Measurements from ENCODE around the gene SLC25A39. TPM values are rescaled to one million over a fixed set of nuclear protein-coding genes. Genes with fewer than 3 reads are reported as not detected.
A peak's percentile ranks its signal among the peaks of the same experiment; 100 is the strongest.

The SLC25A39 gene
- total and polyA plus RNA-seq, 2 of the 13 experiments (the other 11 are each of a cell fraction or from before 2014, with no cell fraction given), result 144 to 151 TPM

- TF ChIP-seq ZNF101 (CRISPR knock-in tag; IDR thresholded peaks at IDR 0.05; ENCODE audit: borderline replicate concordance, low read depth), result no peak
- no peak for TF ChIP-seq ZNF724P (CRISPR knock-in tag; IDR thresholded peaks at IDR 0.05; ENCODE audit: borderline replicate concordance)
- no peak for TF ChIP-seq MEIS2 (CRISPR knock-in tag; IDR thresholded peaks at IDR 0.05)
- TF ChIP-seq ZBTB8A (CRISPR knock-in tag; IDR thresholded peaks at IDR 0.05; ENCODE audit: borderline replicate concordance, low read depth), result no peak
- TF ChIP-seq TFE3 (CRISPR knock-in tag; IDR thresholded peaks at IDR 0.05), result no peak
- TF ChIP-seq RFXAP (CRISPR knock-in tag; IDR thresholded peaks at IDR 0.05; ENCODE audit: borderline replicate concordance), result 0 out of 2 replicates have a peak, but pooled peaks have one; percentile 58
- TF ChIP-seq ZNF441 (CRISPR knock-in tag; IDR thresholded peaks at IDR 0.05; ENCODE audit: borderline replicate concordance), result no peak
- no peak for TF ChIP-seq ZIK1 (CRISPR knock-in tag; IDR thresholded peaks at IDR 0.05; ENCODE audit: borderline replicate concordance, low read depth)
- no peak for TF ChIP-seq POLR2AphosphoS5 (IDR thresholded peaks at IDR 0.05; ENCODE audit: low read depth, low read length)
- TF ChIP-seq NFAT5 (CRISPR knock-in tag; IDR thresholded peaks at IDR 0.05), result no peak
- no peak for TF ChIP-seq ZNF850 (CRISPR knock-in tag; conservative IDR thresholded peaks at IDR 0.05)
- TF ChIP-seq MNT (IDR thresholded peaks at IDR 0.05), result no peak
- TF ChIP-seq RORA (CRISPR knock-in tag; IDR thresholded peaks at IDR 0.05), result no peak
- no peak for TF ChIP-seq PITX1 (CRISPR knock-in tag; IDR thresholded peaks at IDR 0.05)
- 0 out of 2 replicates have a peak, but pooled peaks have one; percentile 27 for TF ChIP-seq ATRX (CRISPR knock-in tag; IDR thresholded peaks at IDR 0.05; ENCODE audit: borderline replicate concordance)
- TF ChIP-seq ZNF343 (CRISPR knock-in tag; IDR thresholded peaks at IDR 0.05), result no peak
- no peak for TF ChIP-seq ZNF75D (CRISPR knock-in tag; IDR thresholded peaks at IDR 0.05; ENCODE audit: borderline replicate concordance)
- peak; percentile 34; the same call in 1 of the 2 replicates for TF ChIP-seq ZBTB25 (CRISPR knock-in tag; IDR thresholded peaks at IDR 0.05)
- TF ChIP-seq HES4 (CRISPR knock-in tag; IDR thresholded peaks at IDR 0.05; ENCODE audit: borderline replicate concordance), result 0 out of 2 replicates have a peak, but pooled peaks have one; percentile 50
- TF ChIP-seq ZNF124 (CRISPR knock-in tag; IDR thresholded peaks at IDR 0.05), result no peak
- peak; percentile 33; the same call in 1 of the 2 replicates for TF ChIP-seq HOXA3 (CRISPR knock-in tag; IDR thresholded peaks at IDR 0.05)
Measured at GRCh38 chr17:44350733-44351226, 26.2 kb upstream of the SLC25A39 start (continued).
